Measurements from ENCODE around the gene ILF2.
A peak's percentile ranks its signal among the peaks of the same experiment; 100 is the strongest.

Gene ILF2

GRCh38 chr1:153629971-153630370 lies 40.8 kb downstream of the ILF2 start:
- Histone ChIP-seq H3K27me3 (ENCODE audit: control insufficient read depth, insufficient read depth, low read length) (no peaks in the 10 kb centered on the region), H3K27ac (peak overlapping the region; percentile 98), H3K9ac (no peak overlapping the region), H3K36me3 (ENCODE audit: control insufficient read depth, insufficient read depth, low read length) (no peaks in the 10 kb centered on the region), H2AFZ (no peak overlapping the region), H3K9me3 (ENCODE audit: control insufficient read depth, low read length) (no peaks in the 10 kb centered on the region), H3K4me1 (peaks cover 16% of the 10 kb centered on the region), H3K4me3 (ENCODE audit: low read depth, low read length) (no peak overlapping the region), H3K4me2 (ENCODE audit: low read length) (no peak overlapping the region), H3K79me2 (peaks cover 3% of the 10 kb centered on the region)
- TF ChIP-seq CTCF (IDR thresholded peaks at IDR 0.05) = no peak

GRCh38 chr1:153629343-153629665 lies 41.5 kb downstream of the ILF2 start:
- peaks cover 16% of the 10 kb centered on the region for H3K4me1 ChIP-seq

GRCh38 chr1:153628638-153629342 lies 42.0 kb downstream of the ILF2 start:
- H3K4me3 ChIP-seq (ENCODE audit: low read depth, low read length) = peak overlapping the region; percentile 76

More at GRCh38 chr1:153629343-153629665, 41.5 kb downstream of the ILF2 start:
- TF ChIP-seq CTCF (IDR thresholded peaks at IDR 0.05) = no peak
- no peaks in the 10 kb centered on the region for H3K36me3 ChIP-seq (ENCODE audit: control insufficient read depth, insufficient read depth, low read length)
- H3K4me3 ChIP-seq (ENCODE audit: low read depth, low read length) = no peak overlapping the region
- peak overlapping the region; percentile 98 for H3K27ac ChIP-seq
- no peak overlapping the region for H3K9ac ChIP-seq
- no peak overlapping the region for H2AFZ ChIP-seq
- H3K79me2 ChIP-seq = peaks cover 3% of the 10 kb centered on the region
- H3K9me3 ChIP-seq (ENCODE audit: control insufficient read depth, low read length) = no peaks in the 10 kb centered on the region
- H3K4me2 ChIP-seq (ENCODE audit: low read length) = peak overlapping the region; percentile 65
- no peaks in the 10 kb centered on the region for H3K27me3 ChIP-seq (ENCODE audit: control insufficient read depth, insufficient read depth, low read length)

GRCh38 chr1:153627715-153628626 lies 42.8 kb downstream of the ILF2 start, which contains the start of gene S100A1:
S100A1 (plus strand) TSS chr1:153628434; CDS start chr1:153630522, 2,088 bp downstream.
- Histone ChIP-seq H3K27me3 (ENCODE audit: control insufficient read depth, insufficient read depth, low read length) (no peaks in the 10 kb centered on the region), H2AFZ (peak within 1 kb of the TSS; percentile 73), H3K4me3 (ENCODE audit: low read depth, low read length) (peak within 1 kb of the TSS; percentile 76), H3K27ac (peak within 1 kb of the TSS; percentile 98), H3K4me1 (peaks cover 16% of the 10 kb centered on the region), H3K9me3 (ENCODE audit: control insufficient read depth, low read length) (no peaks in the 10 kb centered on the region), H3K9ac (peak within 1 kb of the TSS; percentile 69), H3K79me2 (peaks cover 6% of the 10 kb centered on the region), H3K36me3 (ENCODE audit: control insufficient read depth, insufficient read depth, low read length) (no peaks in the 10 kb centered on the region), H3K4me2 (ENCODE audit: low read length) (peak within 1 kb of the TSS; percentile 65)
- TF ChIP-seq CTCF (IDR thresholded peaks at IDR 0.05) = peak; percentile 14

More at GRCh38 chr1:153628638-153629342, 42.0 kb downstream of the ILF2 start:
- Histone ChIP-seq H3K9ac (no peak overlapping the region), H3K4me1 (peaks cover 16% of the 10 kb centered on the region), H3K27me3 (ENCODE audit: control insufficient read depth, insufficient read depth, low read length) (no peaks in the 10 kb centered on the region), H3K4me2 (ENCODE audit: low read length) (peak overlapping the region; percentile 65), H3K9me3 (ENCODE audit: control insufficient read depth, low read length) (no peaks in the 10 kb centered on the region), H3K27ac (peak overlapping the region; percentile 98), H3K79me2 (peaks cover 4% of the 10 kb centered on the region), H3K36me3 (ENCODE audit: control insufficient read depth, insufficient read depth, low read length) (no peaks in the 10 kb centered on the region), H2AFZ (peak overlapping the region; percentile 73)
- no peak for TF ChIP-seq CTCF (IDR thresholded peaks at IDR 0.05)

All from parathyroid adenoma (tissue), 2 donors.